ENCODE results near the gene POLA1.

- no peak for TF ChIP-seq CTCF (IDR thresholded peaks at IDR 0.05)
- no peak for TF ChIP-seq POLR2A (IDR thresholded peaks at IDR 0.05)
Measured at GRCh38 chrX:25004040-25004439, 310.3 kb downstream of the POLA1 start.

Measured in adrenal gland (tissue), 5 donors.